GM13977 (cell line): ENCODE measurements around the gene ALDH18A1.

ENCODE experiments used
- DNase-seq: peaks from one replicate; pipeline ENCODE4 v3.0.0; 2012; ENCODE audit warnings: low spot score
- CTCF ChIP-seq: IDR thresholded peaks from 2 replicates; pipeline ENCODE4 v1.5.1; 2012; ENCODE audit warnings: mild to moderate bottlenecking, control low read depth; ENCODE audit not compliant: insufficient read depth; ENCODE audit errors: extremely low read depth, missing control alignments
- in situ Hi-C: fragments of 300-500 bp; cut with MboI; formaldehyde crosslinking; loops from one replicate; pipeline ENCODE4 v1.12.0; 2022; ENCODE audit warnings: low sequenced_read_pairs, low pct_unique_long_range_greater_than_20kb, mixed read lengths, inconsistent platforms; ENCODE audit not compliant: unreplicated experiment

The ALDH18A1 gene

DNA sequence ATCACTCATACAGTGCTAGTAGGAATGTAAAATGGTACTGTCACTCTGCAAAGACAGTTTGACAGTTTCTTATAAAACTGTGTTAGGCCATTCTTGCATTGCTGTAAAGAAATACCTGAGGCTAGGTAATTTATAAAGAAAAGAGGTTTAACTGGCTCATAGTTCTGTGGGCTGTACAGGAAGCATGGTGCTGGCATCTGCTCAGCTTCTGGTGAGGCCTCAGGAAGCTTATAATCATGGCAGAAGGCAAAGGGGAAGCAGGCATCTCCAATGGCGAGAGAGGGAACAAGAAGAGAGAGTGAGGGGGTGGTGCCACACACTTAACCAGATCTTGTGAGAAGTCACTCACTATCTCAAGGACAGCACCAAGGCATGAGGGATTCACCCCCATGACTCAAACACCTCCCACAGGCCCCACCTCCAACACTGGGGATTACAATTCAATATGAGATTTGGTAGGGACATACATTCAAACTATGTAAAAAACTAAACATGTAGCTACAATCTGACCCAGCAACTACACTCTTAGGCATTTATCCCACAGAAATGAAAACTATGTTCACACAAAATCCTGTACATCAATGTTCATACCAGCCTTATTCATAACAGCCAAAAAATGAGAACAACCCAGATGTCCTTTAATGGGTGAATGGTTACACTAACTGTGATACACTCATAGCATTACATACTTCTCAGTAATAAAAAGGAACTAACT lies 5.0 kb downstream of the ALDH18A1 start:
- TF ChIP-seq CTCF, result no peak
- in situ Hi-C loops, result no loop called here
- no peak for DNase-seq

DNA sequence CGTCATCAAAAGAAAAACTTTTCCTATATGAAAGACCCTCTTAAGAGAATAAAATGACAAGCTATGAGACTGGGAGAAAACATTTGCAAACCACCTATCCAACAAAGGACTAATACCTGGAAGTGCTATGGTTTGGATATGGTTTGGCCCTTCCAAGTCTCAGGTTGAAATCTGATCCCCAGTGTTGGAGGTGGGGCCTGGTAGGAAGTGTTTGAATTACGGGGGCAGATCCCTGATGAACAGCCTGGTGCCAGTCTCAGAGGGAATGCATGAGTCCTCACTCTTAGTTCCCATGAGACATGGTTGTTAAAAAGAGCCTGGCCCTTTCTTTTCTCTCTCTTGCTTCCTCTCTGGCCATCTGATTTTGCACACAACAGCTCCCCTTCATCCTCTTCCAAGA lies 6.3 kb downstream of the ALDH18A1 start:
- in situ Hi-C loops, result no loop called here
- no peak for DNase-seq
- TF ChIP-seq CTCF, result no peak

DNA sequence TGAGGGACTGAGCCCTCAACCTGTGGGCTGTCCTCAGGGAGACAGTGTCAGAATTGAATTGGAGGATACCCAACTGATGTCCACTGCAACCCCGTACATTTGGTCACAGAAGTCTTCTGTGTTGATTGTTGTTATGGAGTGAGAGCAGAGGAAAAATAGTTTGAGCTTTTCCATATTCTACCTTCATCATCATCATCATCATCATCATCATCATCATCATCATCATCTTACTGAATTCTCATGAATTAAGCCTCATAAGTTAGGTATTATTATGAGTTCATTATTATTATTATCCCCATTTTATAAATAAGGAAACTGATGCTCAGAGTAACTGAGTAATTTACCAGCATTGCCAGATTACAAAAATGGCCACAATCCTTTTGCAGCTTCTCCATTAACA lies 8.4 kb downstream of the ALDH18A1 start:
- DNase-seq, result no peak
- in situ Hi-C loops, result no loop called here
- no peak for TF ChIP-seq CTCF

DNA sequence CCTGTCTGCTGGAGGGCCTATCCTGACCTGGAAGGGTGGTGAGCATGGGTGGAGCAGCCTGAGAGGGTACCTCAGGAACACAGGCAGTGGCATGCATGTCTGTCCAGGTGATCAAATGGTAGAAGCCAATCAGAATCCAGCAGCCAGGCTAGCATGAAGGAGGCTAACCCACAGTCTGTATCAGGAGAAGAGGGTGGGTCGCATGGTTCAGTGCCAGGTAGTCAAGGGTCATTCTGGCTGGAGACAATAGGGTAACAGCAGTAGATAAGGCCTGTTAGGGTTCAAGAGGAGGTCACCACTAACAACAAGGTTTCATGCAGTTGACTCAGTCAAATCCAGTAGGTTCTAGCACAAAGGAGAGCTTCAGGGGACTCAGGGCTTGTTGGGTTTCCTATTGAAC lies 10.4 kb downstream of the ALDH18A1 start:
- TF ChIP-seq CTCF, result no peak
- DNase-seq, result no peak
- in situ Hi-C loops, result no loop called here

- TF ChIP-seq CTCF, result no peak
- in situ Hi-C loops, result no loop called here
- DNase-seq, result no peak
These were observed 11.6 kb downstream of the ALDH18A1 start for GRCh38 chr10:95644901-95645300.

- in situ Hi-C loops, result no loop called here
- no peak for TF ChIP-seq CTCF
- DNase-seq, result no peak
These were observed 15.6 kb downstream of the ALDH18A1 start for GRCh38 chr10:95640891-95641315.
